ENCODE results near the gene UBE2E1. TPM values are rescaled to one million over a fixed set of nuclear protein-coding genes. Genes with fewer than 3 reads are reported as not detected.

UBE2E1 gene
- total RNA-seq, 4 donors from 2014 or later = 72.8 to 114 (median 85.6) TPM

GRCh38 chr3:23817508-23818223 lies 11.9 kb downstream of the UBE2E1 start:
- no peak for DNase-seq (ENCODE audit: low spot score)
- no peak for TF ChIP-seq CTCF (IDR thresholded peaks at IDR 0.05)
- ATAC-seq (ENCODE audit: low FRiP score) = no peak

GRCh38 chr3:23819599-23820360 lies 14.0 kb downstream of the UBE2E1 start:
- DNase-seq (ENCODE audit: low spot score) (no peak), ATAC-seq (ENCODE audit: low FRiP score) (no peak)
- no peak for TF ChIP-seq CTCF (IDR thresholded peaks at IDR 0.05)

GRCh38 chr3:23820888-23821287 lies 15.1 kb downstream of the UBE2E1 start:
- no peak for ATAC-seq (ENCODE audit: low FRiP score)
- no peak for TF ChIP-seq CTCF (IDR thresholded peaks at IDR 0.05)
- no peak for DNase-seq (ENCODE audit: low spot score)

- DNase-seq (ENCODE audit: low spot score) = no peak
- no peak for TF ChIP-seq CTCF (IDR thresholded peaks at IDR 0.05)
- no peak for ATAC-seq (ENCODE audit: low FRiP score)
These were observed 16.1 kb downstream of the UBE2E1 start for GRCh38 chr3:23821858-23822257.

GRCh38 chr3:23822559-23822958 lies 16.8 kb downstream of the UBE2E1 start:
- ATAC-seq (ENCODE audit: low FRiP score) (no peak), DNase-seq (ENCODE audit: low spot score) (no peak)
- TF ChIP-seq CTCF (IDR thresholded peaks at IDR 0.05) = no peak

- DNase-seq (ENCODE audit: low spot score) = no peak
- TF ChIP-seq CTCF (IDR thresholded peaks at IDR 0.05) = no peak
- ATAC-seq (ENCODE audit: low FRiP score) = no peak
These were observed 17.9 kb downstream of the UBE2E1 start for GRCh38 chr3:23823620-23824019.

Data from omental fat pad (tissue), 4 donors.